ENCODE results near the gene ARPP21.
"Not testable (repeated sequence)": the region's sequence is repeated elsewhere in the genome, so short reads cannot be mapped to it uniquely, and the experiment has no call there.

ARPP21 gene

GRCh38 chr3:35601959-35602358, 37.4 kb upstream of the ARPP21 start:
- DNase-seq (ENCODE audit: low read depth in 2 of 2): no peak
- TF ChIP-seq CTCF (IDR thresholded peaks at IDR 0.05; ENCODE audit: low read depth, low read length): no peak
- H3K4me3 ChIP-seq (replicated peaks in 1 of 2; ENCODE audit: low read depth in 2 of 2, low read length in 2 of 2): no peak overlapping the region

GRCh38 chr3:35602395-35602936, 36.9 kb upstream of the ARPP21 start:
- no peak for DNase-seq (ENCODE audit: low read depth in 2 of 2)
- TF ChIP-seq CTCF (IDR thresholded peaks at IDR 0.05; ENCODE audit: low read depth, low read length): no peak
- H3K4me3 ChIP-seq (replicated peaks in 1 of 2; ENCODE audit: low read depth in 2 of 2, low read length in 2 of 2): no peak overlapping the region

GRCh38 chr3:35616346-35616745, 23.0 kb upstream of the ARPP21 start:
- DNase-seq (ENCODE audit: low read depth in 2 of 2): peak in 1 of 2 donors; percentile 11
- TF ChIP-seq CTCF (IDR thresholded peaks at IDR 0.05; ENCODE audit: low read depth, low read length): no peak
- no peak overlapping the region for H3K4me3 ChIP-seq (replicated peaks in 1 of 2; ENCODE audit: low read depth in 2 of 2, low read length in 2 of 2)

GRCh38 chr3:35617370-35617769, 22.0 kb upstream of the ARPP21 start:
- DNase-seq (ENCODE audit: low read depth in 2 of 2): no peak
- no peak overlapping the region for H3K4me3 ChIP-seq (replicated peaks in 1 of 2; ENCODE audit: low read depth in 2 of 2, low read length in 2 of 2)
- no peak for TF ChIP-seq CTCF (IDR thresholded peaks at IDR 0.05; ENCODE audit: low read depth, low read length)

GRCh38 chr3:35620238-35620637, 19.1 kb upstream of the ARPP21 start:
- not testable (repeated sequence) for DNase-seq (ENCODE audit: low read depth in 2 of 2)

GRCh38 chr3:35624698-35625097, 14.6 kb upstream of the ARPP21 start:
- TF ChIP-seq CTCF (IDR thresholded peaks at IDR 0.05; ENCODE audit: low read depth, low read length): no peak
- no peak overlapping the region for H3K4me3 ChIP-seq (replicated peaks in 1 of 2; ENCODE audit: low read depth in 2 of 2, low read length in 2 of 2)
- DNase-seq (ENCODE audit: low read depth in 2 of 2): peak in 1 of 2 donors; percentile 46

More at GRCh38 chr3:35620238-35620637, 19.1 kb upstream of the ARPP21 start:
- H3K4me3 ChIP-seq (replicated peaks in 1 of 2; ENCODE audit: low read depth in 2 of 2, low read length in 2 of 2): not testable (repeated sequence)

- no peak overlapping the region for H3K4me3 ChIP-seq (replicated peaks in 1 of 2; ENCODE audit: low read depth in 2 of 2, low read length in 2 of 2)
- TF ChIP-seq CTCF (IDR thresholded peaks at IDR 0.05; ENCODE audit: low read depth, low read length): no peak
- DNase-seq (ENCODE audit: low read depth in 2 of 2): no peak
Measured at GRCh38 chr3:35633332-35634124, 5.8 kb upstream of the ARPP21 start.
